OCI-M1 (cell line): Measurements from ENCODE around the gene SRXN1.

Experiments
- DNase-seq: peaks from one replicate; lab custom pipeline; 2025; lab: John Stamatoyannopoulos, UW

SRXN1 gene

DNA sequence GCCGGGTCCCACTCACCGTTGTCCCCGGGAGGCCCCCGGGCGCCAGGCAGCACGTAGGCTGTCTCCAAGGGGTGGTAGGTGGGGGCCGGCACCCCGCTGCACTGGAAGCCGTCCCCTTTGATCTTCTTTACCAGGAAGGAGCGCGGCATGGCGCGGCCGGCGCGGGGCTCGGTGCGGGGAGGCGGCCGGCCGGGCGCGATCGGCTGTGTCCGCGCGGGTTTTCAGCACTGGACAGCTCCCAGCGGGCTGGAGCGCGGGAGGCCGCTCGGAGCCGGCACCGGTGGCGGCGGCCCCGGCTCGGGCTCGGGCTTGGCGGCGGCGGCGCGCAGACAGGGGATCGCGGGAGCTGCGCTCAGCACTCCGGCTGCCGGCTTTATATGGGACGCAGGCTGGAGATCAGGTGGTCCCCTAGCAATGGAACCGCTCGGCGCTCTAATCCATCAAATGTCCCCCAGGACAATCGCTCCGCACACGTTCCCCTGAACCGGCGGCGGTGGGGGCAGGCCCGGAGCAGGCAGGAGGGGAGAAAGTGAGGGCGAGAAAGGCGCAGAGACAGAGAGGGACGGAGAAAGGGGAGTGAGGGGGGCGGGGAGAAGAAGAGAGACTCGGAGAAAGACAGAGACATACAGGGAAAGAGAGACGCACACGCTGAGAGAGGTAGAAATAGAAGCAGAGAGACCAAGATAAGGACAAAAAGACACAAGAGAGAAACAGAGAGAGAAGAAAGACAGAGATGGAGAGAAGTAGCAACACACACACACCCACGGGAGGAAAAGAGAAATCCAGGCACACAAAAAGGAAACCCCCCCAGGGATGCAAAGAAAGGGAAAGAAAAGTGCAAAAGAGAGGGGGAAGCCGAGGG lies 22.7 kb upstream of the SRXN1 start, which contains the start of gene SCRT2:
TSS of gene SCRT2 (minus strand) at position 350 of the 862 bp plus-strand sequence. CDS start at position 149, 201 bp downstream.
- DNase-seq, result peak; percentile 88

DNA sequence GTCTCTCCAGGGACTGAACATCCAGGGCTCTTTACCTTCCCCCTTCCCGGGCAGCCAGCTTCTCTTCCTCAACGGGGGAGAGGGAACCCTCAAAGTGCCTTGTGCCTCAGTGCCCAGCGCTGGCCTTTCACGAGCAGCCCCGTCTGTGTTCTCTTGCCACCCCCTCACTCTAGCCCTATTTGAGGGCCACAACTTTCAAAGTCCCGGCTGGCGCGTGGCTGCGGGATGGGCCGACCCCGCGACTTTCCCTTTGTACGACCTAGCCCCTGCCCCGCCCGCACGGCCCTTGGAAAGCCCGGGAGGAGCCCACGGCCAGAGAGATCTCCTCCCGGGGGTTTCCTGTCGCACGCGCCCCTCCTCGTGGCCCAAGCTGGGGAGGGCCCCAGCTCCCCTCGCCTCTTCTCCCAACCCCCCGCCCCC lies 22.0 kb upstream of the SRXN1 start:
- DNase-seq, result no peak

DNA sequence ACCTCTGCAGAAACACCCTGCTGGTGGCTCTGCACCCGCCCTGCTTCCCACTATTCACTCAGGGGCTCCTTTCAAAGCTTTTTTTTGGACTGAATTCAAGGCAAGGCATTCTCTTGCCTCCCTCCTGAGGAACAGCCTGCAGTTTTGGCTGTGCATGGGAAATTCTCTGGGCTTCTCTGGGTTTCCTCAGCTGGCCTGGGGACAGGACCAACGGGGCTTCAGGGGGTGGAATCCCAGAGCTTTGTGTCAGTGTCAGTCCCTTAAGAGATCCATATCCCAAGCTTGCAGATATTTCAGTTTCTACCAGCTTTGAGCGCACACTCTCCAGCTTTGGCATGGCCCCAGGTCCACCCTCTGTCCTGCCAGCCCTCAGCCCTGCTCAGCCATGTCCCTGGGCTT lies 20.6 kb upstream of the SRXN1 start:
- DNase-seq, result no peak

DNA sequence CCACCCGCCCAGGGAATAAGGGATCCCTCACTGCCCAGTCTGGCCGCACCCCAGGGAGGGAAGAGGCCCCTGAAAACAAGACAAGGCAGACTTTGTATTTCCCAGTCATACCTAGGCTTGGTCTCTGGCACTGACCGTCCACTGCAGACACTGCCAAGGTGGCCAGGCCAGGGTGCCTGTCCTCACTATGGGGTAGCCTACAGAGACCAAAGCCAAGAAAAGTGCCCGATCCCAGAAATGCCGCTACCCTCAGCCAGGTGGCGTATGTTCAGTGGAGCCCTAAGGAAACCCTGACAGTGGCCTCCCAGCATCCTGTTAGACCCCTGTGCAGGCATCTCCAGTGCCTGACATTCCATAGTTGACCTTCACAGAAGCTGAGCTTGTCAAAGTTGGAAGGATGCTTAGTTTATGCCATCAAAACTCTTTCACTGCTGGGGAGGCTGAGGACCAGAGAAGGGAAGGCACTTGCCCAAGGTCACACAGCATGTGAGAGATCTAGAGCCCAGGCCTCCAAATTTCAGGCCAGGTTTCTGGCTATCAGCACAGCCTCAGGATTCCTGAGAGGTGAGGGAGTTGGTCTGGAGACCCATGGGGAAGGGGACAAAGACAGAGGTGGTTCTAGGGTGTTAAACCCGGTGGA lies 20.1 kb upstream of the SRXN1 start:
- peak; percentile 68 for DNase-seq

DNA sequence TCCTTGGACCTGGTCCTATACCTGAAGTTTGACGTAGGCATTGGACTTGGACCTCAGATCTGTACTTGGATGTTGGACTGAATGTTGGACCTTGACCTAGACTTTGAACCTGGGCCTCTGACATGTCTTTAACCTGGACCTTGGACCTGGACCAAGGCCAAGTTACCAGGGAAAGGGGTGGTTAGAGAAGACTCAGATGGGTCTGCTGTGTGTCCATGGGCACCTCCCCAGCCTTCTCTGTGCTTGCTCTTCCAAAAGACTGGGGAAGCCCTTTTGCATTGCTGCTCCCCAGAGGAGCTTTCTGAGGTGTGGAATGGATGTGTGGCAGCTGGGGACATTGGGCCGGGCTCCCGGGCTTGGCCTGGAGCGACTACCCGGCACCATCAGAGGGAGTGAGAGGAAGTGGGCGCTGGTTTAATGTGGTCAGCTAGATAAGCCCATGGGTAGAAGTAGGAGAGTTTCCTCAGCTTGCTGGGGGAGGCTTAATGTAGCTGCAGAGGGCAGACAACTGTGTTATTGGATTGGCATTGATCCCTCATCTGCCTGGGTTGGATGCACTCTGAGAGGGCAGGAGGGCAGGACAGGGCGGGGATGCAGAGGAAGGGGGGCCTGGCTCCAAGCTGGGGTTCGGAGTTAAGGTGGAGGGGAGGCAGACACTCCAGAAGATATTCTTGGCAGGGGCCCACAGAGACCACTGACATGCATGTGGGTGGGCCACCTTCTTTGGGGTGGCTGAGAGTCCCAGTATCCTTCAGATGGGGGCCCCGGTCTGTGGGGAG lies 18.4 kb upstream of the SRXN1 start:
- DNase-seq, result peak; percentile 99

DNA sequence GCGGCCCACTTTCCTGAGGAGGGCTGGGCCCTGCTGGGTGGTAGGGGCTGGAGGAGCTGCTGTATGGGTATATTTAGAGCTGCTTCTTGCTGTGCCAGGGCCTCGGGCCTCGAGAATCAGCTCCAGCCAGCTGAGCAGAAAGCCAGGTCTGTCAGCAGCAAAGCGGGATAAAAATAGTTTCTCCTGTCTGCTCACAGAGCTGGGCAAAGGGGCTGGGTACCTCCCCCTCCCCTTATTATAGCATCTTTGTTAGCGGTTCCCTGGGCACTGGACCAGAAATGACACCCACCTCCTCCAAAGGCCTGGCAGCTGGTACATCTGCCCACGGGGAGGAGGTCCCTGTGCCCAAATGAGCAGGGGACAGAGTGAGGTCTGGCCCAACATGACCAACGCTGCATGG lies 16.6 kb upstream of the SRXN1 start:
- DNase-seq, result no peak

DNA sequence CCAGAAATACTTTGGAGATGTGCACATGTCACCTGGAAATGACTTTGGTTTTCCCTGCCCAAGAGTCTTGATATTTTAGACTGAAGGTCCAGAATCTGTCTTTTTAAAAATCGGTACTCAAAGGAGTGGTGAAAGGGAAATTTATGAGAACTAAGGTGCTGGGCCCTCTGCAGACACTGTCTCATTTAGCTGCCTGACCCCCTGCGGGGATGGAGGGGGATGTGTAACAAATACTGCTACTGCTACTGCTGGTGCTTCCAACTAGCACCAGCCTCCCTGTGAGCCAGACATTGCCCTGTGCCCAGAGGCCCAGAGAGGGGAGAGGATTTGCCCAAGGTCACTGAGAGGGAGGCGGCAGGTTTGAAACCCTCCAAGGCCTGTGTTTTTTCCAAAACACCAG lies 15.6 kb upstream of the SRXN1 start:
- DNase-seq, result no peak

DNA sequence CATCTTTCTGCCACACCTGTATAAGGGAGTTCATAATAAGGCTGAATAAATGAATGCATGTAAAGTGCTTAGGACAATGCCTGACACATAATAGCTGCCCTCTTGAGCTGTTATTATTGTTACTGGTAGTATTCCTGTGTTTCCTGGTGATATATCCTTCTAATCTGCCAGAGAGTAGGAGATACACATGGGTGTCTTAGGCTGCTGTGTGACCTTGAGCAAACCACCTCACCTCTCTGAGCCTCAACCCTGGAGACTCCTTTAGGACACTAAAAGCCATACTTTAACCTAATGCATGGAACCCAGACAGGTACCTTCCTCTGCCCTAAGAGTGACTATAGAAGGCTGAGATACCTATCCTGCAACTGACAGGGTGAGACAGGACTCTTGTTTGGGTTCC lies 15.1 kb upstream of the SRXN1 start:
- no peak for DNase-seq

DNA sequence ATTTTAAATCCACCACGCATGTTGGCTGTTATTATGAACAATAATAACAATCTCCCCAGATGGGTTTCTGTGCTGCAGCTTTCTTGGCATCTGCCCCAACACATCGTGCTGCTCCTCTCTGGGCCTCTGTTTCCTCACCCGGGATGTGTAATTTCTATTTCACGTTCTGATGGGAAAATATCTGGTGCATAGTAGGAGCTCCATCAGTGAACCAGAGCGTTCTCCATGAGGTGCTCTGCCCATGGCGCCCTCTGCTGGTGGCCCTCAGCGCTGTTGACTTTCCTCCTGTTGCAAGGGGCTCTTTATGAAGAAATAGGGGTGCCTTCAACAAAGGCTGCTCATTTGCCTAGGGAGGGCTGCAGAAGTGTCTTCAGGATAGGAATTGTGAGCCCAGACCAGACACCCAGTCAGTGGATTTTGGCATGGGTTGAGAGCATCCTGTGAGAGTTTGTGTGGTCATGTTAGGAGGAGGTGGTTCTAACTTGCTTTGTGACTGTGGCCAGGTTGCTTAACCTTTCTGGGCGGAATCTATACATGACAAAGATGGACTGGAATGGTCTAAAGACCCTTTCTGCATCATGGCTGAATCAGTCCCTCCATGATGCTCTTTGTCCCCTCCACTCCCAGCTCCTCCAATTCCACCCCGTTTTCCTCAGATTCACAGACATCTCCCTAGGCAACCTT lies 14.5 kb upstream of the SRXN1 start:
- DNase-seq, result peak; percentile 79

DNA sequence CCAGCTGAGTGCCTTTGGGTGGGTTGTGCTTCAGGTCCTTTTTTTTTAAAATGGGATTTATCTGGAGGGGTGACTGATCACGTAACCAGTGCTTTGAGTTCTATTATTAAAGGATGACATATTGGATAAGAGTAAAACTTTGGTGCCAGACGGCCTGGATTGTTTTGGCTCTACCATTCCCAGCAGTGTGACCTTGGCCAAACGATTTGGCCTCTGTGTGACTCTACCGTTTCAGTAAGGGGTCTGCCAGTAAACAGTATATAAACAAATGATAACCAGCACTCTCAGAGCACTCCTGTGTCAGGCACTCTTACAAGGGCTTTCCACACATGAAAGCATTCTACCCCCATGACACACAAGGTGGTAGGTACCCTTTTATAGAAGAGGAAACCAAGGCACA lies 13.9 kb upstream of the SRXN1 start:
- no peak for DNase-seq

DNA sequence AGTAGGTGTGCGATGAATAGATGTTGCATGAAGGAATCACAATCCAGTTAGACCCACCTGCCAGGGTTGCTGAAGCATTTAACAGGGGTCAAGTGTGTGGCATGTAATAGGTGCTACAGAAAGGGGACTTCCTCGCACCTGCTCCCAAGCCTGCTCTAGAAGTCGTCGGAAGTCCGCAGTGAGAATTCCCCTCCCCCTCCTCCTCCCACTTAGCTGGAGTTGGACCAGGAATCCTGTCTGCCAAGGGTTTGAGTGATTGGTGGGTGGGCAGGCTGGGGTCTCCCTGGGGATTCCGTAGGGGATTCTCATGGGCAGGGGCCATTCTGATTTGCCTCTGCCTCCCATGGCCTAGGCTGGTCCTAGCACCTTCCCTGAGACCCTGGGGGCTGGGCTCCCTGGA lies 12.3 kb upstream of the SRXN1 start:
- DNase-seq, result no peak

DNA sequence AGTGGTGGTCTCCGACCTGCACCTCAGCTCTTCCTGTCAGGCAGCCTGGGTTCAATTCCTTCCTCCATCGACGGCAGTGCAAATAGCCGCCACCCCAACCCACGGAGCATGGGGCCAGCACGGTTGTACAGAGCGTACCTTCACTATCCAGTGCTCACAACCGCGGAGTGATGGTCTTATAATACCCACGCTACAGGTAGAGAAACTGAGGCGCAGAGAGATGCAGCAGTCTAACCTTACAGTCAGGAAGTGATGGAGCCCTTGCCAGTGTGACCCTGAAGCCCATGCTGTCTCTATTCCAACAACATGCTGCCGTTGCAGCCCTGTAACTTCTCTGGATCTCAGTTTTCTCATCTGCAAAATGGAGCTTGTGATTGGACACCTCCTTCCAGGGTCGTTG lies 11.6 kb upstream of the SRXN1 start:
- DNase-seq, result no peak

DNA sequence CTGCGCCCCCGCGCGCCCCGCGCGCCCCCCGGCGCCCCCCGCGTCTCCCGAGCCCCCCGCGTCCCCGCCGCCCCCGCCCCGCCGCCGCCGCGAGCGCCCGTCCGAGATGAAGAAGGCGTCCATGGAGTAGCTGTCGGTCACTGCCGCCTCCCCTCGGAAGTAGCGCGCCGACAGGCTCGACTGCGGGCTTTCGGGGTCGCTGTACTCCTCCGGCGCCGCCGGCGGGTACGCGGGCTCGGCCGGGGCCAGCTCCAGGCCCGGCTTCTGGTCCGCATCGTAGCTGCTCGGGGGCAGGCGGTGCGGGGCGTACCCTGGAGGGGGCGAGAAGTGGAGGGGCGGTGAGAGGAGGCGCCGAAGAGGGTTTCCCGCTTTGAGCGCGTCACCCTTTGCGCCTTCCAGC lies 11.2 kb upstream of the SRXN1 start:
- DNase-seq, result no peak

DNA sequence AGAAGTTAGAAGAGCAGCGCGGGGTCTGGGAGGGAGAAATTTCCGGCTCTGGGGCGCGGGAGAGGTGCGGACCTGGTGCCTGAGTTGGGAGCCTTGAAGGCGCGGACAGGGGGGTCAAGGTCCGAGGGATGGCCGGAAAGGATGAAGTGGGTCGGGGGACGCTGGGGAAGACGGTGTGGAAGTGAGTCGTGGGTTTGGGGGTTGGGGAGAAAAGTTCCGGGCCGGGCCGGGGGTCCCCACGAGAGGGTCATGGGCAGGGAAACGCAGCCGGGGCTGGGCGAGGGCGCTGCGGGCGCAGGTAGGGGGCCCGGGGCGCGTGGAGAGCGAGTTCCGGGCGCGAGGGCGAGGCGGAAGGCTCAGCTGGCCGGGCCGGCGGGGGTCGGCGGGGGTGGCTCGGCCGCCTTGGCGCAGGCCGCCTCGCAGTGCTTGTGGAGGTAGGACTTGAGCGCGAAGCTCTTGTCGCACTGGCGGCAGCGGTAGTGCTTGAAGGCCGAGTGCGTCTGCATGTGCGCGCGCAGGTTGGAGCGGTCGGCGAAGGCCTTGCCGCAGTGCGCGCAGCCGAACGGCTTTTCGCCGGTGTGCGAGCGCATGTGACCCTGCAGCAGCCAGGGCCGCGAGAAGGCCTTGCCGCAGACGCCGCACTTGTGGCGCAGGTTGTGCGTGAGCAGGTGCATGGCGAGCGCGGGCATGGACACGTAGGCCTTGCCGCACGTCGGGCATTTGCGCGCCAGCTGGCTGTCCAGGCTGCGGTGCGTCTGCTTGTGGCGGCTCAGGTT lies 10.5 kb upstream of the SRXN1 start:
- no peak for DNase-seq

DNA sequence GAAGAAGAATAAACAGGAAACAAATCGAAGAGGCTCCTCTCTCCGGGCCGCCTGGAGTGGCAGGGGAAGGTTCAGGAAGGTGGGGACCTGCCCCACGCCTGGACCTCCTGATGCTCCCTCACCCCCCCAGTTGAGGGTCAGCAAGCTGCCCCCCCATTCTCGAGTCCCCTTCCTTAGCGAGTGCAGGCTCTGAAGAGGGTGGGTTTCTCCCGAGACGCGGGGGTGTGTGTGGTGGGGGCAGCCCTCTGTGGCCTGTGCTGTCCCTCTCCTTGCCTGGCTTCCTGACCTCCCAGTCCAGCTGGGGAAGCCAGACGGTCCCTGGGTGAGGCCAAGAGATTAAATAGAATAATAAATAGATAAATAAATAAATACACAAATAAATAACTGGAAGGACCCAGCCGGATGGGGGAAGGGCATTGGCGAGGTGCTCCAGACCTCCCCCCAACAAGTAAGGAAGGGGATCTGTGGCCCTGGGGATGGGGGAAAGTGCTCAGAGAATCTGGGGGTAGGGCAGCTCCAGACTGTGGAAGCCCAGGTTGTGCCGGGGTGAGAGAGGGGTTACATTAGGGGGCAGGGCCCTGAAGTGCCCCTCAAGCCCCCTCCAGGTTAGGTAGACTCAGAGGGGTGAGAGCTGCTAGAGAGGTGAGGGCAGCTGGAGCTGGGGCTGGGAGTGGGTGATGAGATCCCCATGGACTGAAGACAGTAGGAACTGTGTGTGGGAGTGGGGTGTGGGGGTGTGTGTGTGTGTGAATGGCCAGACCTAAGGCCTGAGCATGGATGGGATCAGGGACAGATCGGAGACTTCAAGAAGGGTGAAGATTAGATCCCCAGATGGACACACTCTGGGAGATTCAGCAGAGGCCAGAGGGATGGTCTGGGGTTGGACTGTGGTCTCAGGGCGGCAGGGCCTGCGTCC lies 9.5 kb upstream of the SRXN1 start:
- DNase-seq, result no peak

DNA sequence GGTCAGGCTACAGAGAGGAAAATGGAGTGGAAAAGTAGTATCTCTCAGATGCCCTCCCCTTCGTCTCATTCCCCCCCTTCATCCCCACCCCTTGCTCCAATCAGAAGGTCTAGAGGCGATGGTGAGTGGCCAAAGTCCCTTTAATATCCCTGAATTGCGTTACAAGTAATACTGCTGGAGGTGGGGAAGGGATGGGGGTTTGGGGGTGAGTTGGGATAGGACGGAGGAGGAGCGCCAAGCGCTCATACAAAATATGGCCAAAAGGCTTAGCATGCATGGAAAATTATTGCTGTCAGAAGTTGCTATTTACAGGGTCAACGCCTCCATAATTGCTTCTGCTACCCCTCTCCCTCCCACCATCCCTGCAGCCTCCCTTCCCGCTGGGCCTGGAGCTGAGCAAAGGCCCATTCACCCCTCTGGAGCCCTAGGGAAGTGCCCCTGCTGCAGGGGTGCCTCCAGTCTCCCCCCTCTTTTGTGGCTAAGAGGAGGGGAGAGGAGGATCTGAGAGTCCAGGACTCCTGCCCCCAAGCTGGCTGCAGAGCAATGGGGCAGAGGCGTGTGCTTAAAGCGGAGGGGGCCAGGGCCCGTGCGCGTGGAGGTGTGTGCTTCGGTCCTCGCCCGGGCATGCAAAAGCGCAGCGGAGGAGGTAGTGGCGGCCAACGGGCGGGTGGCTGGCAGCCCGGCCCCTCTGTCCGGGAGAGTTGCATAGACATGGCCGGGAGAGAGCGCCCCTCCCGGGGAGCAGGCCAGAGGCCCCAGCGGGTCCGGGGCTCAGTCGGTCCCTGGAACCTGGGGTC lies 8.7 kb upstream of the SRXN1 start:
- DNase-seq, result no peak

DNA sequence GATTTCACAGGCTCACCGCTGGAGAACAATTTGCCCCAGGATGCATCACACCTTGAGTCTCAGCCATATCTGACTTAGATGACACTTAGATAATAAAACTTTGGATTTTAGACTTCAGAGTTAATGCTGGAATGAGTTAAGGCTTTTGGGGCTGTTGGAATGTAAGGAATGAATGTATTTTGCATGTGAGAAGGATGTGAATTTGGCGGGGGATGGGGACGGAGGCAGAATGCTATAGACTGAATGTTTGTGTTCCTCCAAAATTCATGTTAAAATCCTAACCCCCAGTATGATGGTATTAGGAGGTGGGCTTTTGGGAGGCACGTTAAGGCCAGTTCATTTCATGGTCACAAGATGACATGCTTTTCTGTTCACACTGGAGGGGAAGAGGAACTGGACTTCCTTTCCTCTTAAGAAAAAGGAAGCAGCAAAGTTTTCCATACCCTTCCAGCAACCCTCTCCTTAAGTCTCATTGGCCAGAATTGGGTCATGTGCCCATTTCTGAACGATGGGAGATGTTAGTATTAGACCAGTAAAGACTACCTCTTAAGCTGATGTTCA lies 5.8 kb upstream of the SRXN1 start:
- DNase-seq, result no peak

DNA sequence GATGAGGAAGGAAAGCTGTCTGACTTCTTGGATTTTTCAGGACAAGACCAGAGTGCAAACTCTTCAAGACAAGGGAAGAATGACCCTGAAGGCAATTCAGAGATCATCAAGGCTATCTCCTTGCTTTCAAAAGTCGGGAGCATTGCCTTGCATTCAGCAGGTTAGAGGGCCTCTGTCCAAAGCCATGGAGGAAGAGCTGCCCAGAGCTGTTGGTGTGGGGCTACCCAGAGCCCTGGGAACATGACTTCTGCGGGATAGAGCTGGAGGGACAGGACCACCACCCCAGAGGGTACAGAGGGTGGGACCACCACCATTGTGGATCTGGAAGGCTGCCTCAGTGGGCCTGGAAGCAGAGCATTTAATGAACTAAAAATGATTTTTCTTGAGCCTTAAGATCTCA lies 5.2 kb upstream of the SRXN1 start:
- no peak for DNase-seq
